D341Med (cell line): ENCODE results near the gene APBB1IP.

ENCODE experiments used
- DNase-seq: peaks from one replicate; pipeline ENCODE4 v3.0.0; 2012; ENCODE audit warnings: low spot score

The APBB1IP gene

GRCh38 chr10:26509307-26509706 lies 71.2 kb downstream of the APBB1IP start:
- DNase-seq, result no peak

DNA sequence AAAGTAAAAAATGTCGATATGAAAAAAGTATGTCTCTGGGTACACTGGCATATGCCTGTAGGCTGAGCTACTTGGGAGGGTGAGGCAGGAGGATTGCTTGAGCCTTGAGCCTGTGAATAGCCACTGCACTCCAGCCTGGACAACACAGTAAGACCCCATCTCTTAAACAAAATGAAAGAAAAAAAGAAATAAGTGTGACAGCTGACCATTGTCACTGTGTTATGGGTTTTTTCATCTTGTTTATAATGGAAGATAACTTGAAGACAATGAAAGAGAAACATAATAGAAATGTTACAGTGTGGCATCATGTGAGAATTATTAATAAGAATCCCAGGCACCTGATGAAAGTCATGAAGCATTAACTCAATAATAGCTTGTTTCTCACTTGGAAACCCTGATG lies 75.0 kb downstream of the APBB1IP start:
- no peak for DNase-seq

GRCh38 chr10:26516540-26517101 lies 78.5 kb downstream of the APBB1IP start:
- DNase-seq, result no peak

- DNase-seq, result no peak
Measured at GRCh38 chr10:26517141-26517867, 79.2 kb downstream of the APBB1IP start.

GRCh38 chr10:26519803-26520202 lies 81.7 kb downstream of the APBB1IP start:
- DNase-seq, result no peak

DNA sequence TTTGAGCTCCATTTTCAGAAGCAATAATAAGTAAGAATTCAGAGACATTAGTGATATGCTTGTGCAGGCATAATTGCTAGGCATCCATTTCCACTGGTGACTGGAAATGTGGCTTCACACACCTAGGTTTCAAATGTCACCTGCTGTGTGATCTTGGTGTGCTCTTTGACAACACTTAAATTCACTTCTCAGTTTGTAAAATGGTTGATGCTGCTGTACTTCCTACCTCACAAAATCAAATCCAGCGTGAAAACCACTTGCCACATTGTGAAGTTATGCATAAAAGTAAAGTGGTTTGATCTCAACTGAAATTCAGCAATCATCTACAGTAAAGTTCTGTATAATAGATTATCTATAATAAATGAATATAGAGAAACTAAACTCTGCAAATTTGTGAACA lies 82.4 kb downstream of the APBB1IP start:
- no peak for DNase-seq

- DNase-seq, result no peak
Measured at GRCh38 chr10:26524161-26524896, 86.2 kb downstream of the APBB1IP start.

DNA sequence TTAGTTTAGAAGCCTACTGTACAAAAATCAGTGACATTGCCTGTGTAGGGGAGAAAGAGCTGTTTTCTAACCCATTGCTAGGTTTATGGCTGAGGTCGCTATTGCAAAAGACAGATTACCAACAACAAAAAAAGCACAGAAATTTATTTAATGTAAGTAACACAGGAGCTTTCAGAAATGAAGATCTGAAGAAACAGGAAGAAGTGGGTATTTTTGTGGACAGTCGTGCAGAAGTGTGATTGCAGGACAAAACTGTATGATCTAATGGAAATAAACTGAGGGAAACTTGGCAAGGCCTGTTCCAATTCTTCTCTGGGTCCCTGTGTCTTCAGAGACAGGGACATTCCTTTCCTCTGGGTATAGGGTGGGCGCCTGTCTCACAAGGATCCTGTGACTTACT lies 87.4 kb downstream of the APBB1IP start:
- no peak for DNase-seq

- no peak for DNase-seq
Measured at GRCh38 chr10:26527018-26527417, 88.9 kb downstream of the APBB1IP start.

DNA sequence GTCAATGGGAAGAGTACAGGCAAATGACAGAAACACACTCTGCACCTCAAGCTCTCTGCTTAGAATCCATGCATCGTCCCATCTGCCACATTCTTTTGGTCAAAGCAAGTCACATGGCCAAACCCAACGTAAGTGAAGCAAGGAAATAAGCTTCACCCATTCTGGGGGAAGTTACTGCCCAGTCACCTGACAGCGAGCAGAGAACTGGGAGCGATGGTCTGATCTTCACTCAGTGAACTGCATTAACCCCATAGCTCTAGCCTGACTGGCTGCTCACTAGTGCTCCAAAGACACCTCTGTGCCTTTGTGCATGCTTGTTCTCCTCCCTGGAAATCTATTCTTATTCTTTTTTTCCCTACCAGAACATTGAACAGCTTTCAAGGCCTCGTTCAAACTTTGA lies 89.9 kb downstream of the APBB1IP start:
- no peak for DNase-seq

DNA sequence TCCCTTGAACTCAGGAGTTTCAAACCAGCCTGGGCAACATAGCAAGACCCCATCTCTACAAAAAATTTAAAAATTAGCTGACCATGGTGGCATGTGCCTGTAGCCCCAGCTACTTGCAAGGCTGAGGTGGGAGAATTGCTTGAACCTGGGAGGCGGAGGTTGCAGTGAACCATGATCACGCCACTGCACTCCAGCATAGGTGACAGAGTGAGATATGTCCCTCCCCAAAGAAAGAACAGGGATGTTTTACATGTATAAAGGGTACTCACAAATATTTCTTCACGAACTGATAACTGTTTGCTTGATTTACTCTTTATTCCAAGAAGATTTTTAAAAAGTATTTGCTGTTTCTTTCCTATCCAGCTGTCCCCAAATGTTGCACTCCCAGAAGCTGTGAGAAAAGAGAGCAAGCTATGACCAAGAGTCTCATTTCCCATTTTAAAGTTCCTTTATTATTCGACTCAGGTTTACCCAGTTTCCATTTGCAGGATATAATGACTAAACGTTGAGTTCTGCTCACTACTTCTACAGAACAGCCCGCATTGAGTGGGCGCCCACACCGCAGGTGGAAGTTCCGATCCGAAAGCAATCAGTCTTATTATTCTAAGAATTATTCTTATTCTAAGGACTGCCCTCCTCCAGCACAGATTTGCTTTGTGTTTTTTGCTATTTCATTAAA lies 90.7 kb downstream of the APBB1IP start:
- no peak for DNase-seq

- no peak for DNase-seq
Measured at GRCh38 chr10:26534384-26534783, 96.2 kb downstream of the APBB1IP start.

DNA sequence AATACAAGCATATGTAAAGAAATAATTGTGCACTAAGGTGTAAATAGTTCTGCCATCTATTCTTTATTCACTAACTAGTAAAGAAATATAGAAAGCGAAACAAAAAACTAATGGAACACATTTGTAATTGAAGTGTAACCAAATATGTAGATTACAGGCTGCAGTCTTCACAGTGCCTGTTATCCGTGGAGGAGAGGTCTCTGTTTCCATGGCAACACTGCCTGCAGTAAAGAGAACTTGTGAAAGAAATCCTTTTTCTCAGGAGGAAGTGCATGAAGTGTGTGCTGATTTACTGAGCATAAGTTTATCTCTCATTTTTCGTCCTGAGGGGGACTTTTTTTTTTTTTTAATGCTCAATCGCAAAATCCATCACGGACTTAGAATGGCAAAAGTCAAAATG lies 102.5 kb downstream of the APBB1IP start:
- DNase-seq, result no peak

GRCh38 chr10:26543567-26544306 lies 105.6 kb downstream of the APBB1IP start:
- no peak for DNase-seq

DNA sequence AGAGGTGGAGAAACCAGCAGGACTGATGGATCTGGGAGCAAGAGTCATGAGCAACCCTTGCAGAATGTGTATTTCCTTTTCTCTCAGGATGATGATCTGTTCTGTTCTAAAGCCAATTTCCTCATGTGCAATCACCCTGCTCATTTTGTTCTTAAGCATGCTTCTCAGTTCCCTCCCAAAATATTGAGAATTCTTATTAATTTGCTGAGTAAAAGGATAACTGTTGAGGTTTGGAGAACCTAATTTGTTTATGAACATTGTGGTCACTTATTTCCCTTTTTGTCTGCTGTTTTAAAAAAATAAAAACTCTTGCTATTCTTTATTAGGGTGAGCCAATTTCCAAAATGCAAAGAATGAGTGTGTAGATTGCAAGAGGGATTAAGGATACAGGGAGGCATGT lies 106.8 kb downstream of the APBB1IP start:
- DNase-seq, result no peak

GRCh38 chr10:26550774-26551526 lies 112.8 kb downstream of the APBB1IP start:
- no peak for DNase-seq

- no peak for DNase-seq
Measured at GRCh38 chr10:26554246-26554645, 116.1 kb downstream of the APBB1IP start.

DNA sequence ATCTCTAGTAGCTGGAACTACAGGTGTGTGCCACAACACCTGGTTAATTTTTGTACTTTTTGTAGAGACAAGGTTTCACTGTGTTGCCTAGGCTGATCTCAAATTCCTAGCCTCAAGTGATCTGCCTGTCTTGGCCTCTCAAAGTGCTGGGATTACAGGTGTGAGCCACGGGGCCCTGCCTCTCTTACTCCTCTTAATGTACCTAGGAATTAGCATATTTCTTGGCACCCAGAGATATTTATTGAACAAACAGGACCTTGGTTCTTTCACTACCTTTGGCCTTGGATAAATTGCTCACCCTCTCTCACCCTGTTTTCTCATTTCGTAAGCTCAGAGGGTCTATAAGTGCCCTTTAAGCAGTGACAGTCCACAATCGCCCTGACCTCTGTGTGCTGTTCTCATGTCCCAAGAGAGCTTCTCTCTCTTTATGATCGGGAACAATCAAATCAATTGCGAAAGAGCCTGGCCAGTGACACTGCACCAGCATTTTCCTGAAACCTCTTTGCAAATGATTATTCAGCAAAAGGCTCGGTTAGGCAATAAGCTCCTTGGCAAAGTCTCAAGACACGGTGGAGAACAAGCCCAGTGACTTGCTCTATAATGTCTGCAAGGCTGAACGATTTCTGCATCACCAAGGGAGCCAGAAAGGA lies 117.7 kb downstream of the APBB1IP start:
- no peak for DNase-seq

DNA sequence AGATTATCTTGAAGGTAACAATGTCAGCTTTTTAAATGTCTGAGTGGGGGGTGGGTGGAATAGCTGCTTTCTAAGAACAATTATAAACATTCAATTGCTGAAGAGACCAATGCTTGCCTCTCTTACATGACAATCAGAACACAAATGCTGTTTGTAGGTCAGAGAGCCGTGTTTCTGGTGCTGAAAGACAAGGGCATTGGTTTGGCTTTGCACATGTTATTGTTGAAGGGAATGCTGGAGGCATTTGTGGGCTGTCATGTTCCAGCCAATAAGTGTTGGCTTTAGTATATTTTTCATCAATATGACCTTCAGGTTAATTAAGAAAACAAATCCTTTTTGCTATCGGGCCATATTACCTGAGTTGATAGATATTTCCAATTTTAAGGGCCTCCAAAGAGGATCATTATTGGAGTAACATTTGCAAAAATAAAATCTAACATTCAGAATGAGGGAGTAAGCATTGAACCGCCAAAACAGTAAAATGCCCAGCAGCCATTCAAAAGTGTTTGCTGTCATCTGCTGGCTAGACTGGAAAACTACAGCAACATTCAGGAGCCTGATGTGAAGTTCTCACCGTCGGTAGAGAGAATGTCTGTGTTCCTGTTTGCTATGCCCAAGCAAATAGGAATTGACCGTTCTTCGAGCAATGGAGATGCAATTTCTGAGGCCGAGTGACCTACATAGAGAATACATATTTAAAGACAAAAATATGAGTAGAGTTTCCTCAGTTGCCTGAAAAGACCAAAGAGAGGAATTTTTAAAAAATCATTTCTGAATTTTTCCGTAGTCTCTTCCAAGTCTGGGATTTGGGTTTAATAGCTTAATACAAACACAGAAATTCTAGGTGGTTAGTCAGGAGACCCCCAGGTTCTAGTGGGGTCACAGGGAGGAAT lies 118.9 kb downstream of the APBB1IP start:
- DNase-seq, result peak; percentile 68

DNA sequence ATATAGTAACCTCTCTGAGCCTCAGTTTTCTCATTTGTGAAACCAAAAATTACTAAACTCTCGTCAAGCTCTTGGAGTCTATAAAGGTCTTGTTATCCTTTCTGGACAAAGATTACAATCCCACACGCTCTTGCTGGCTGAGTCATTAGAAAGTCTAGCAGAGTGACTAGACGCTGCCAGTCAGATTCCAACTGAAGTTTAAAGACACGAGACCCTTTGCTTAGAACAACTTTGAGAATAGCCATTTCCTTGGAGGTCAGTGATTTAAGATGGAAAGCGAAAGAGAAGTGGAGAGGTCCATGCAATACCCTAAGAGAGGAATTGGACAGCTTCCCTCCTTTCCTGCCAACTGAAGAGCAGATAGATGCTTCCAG lies 119.5 kb downstream of the APBB1IP start:
- DNase-seq, result no peak
